Measurements from ENCODE around the gene BMP10.

GRCh38 chr2:68855550-68855949, 15.6 kb downstream of the BMP10 start:
- TF ChIP-seq MXI1 (IDR thresholded peaks at IDR 0.05; ENCODE audit: low read depth, low read length) (no peak), JUND (IDR thresholded peaks at IDR 0.05) (no peak), ELF1 (IDR thresholded peaks at IDR 0.05) (no peak), MAX (IDR thresholded peaks at IDR 0.05; ENCODE audit: low read depth) (no peak), PBX3 (IDR thresholded peaks at IDR 0.05) (no peak), SIN3A (IDR thresholded peaks at IDR 0.05; ENCODE audit: borderline replicate concordance, low read depth, low read length) (no peak), NRF1 (IDR thresholded peaks at IDR 0.05; ENCODE audit: low read depth, low read length) (no peak), RAD21 (IDR thresholded peaks at IDR 0.05; ENCODE audit: low read length) (no peak), CHD2 (IDR thresholded peaks at IDR 0.05; ENCODE audit: low read length, partially characterized antibody) (no peak), EZH2phosphoT487 (IDR thresholded peaks at IDR 0.05; ENCODE audit: borderline replicate concordance, low read depth) (no peak)
- TF ChIP-seq, protein P1, sequence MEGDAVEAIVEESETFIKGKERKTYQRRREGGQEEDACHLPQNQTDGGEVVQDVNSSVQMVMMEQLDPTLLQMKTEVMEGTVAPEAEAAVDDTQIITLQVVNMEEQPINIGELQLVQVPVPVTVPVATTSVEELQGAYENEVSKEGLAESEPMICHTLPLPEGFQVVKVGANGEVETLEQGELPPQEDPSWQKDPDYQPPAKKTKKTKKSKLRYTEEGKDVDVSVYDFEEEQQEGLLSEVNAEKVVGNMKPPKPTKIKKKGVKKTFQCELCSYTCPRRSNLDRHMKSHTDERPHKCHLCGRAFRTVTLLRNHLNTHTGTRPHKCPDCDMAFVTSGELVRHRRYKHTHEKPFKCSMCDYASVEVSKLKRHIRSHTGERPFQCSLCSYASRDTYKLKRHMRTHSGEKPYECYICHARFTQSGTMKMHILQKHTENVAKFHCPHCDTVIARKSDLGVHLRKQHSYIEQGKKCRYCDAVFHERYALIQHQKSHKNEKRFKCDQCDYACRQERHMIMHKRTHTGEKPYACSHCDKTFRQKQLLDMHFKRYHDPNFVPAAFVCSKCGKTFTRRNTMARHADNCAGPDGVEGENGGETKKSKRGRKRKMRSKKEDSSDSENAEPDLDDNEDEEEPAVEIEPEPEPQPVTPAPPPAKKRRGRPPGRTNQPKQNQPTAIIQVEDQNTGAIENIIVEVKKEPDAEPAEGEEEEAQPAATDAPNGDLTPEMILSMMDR (IDR thresholded peaks at IDR 0.05): no peak
- TF ChIP-seq, protein P2, sequence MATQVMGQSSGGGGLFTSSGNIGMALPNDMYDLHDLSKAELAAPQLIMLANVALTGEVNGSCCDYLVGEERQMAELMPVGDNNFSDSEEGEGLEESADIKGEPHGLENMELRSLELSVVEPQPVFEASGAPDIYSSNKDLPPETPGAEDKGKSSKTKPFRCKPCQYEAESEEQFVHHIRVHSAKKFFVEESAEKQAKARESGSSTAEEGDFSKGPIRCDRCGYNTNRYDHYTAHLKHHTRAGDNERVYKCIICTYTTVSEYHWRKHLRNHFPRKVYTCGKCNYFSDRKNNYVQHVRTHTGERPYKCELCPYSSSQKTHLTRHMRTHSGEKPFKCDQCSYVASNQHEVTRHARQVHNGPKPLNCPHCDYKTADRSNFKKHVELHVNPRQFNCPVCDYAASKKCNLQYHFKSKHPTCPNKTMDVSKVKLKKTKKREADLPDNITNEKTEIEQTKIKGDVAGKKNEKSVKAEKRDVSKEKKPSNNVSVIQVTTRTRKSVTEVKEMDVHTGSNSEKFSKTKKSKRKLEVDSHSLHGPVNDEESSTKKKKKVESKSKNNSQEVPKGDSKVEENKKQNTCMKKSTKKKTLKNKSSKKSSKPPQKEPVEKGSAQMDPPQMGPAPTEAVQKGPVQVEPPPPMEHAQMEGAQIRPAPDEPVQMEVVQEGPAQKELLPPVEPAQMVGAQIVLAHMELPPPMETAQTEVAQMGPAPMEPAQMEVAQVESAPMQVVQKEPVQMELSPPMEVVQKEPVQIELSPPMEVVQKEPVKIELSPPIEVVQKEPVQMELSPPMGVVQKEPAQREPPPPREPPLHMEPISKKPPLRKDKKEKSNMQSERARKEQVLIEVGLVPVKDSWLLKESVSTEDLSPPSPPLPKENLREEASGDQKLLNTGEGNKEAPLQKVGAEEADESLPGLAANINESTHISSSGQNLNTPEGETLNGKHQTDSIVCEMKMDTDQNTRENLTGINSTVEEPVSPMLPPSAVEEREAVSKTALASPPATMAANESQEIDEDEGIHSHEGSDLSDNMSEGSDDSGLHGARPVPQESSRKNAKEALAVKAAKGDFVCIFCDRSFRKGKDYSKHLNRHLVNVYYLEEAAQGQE (IDR thresholded peaks at IDR 0.05; ENCODE audit: low read depth, low read length): no peak

All from SK-N-SH (cell line).